Measurements from ENCODE around the gene PACS2.

DNA sequence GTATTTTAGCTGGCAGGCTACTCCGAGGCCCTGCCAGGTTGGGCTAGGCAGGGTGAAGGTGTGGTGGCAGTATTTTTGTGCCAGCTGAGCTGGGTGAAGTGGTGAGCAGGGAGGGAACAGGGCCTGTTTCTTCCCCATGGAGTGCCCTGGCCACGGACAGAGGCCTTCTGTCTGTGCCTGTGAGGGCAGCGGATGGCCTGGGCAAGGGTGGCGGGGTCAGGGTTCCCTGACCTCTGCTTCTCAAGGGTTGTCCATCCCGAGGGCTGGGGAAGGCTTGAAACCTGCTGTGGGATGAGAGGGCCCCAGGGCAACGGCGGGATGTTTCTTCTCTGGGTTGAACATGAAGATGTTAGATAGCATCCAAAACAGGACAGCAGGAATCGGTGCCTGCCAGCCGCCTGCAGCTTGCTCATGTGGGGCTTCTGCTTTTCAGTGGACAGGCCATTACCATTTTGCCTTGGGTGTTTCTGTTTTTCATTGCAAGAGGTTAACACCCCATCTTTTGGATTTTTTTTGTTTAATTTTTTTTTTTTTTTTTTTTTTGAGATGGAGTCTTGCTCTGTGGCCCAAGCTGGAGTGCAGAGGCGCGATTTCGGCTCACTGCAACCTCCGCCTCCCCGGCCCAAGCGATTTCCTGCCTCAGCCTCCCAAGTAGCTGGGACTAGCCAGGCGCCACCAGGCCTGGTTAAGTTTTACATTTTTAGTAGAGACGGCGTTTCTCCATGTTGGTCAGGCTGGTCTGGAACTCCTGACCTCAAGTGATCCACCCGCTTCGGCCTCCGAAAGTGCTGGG is 108.3 kb downstream of the PACS2 start:
- TF ChIP-seq, protein P1, sequence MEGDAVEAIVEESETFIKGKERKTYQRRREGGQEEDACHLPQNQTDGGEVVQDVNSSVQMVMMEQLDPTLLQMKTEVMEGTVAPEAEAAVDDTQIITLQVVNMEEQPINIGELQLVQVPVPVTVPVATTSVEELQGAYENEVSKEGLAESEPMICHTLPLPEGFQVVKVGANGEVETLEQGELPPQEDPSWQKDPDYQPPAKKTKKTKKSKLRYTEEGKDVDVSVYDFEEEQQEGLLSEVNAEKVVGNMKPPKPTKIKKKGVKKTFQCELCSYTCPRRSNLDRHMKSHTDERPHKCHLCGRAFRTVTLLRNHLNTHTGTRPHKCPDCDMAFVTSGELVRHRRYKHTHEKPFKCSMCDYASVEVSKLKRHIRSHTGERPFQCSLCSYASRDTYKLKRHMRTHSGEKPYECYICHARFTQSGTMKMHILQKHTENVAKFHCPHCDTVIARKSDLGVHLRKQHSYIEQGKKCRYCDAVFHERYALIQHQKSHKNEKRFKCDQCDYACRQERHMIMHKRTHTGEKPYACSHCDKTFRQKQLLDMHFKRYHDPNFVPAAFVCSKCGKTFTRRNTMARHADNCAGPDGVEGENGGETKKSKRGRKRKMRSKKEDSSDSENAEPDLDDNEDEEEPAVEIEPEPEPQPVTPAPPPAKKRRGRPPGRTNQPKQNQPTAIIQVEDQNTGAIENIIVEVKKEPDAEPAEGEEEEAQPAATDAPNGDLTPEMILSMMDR (conservative IDR thresholded peaks at IDR 0.05 in 1 of 2, IDR thresholded peaks at IDR 0.05 in 1 of 2; ENCODE audit: extremely low read depth in 1 of 2, insufficient read depth in 1 of 2, low read depth in 1 of 2, low read length in 2 of 2) = no peak
- no peak for TF ChIP-seq EZH2 (IDR thresholded peaks at IDR 0.05; ENCODE audit: borderline replicate concordance, low read length)
